Peyer's patch (tissue), 4 donors: ENCODE data around the gene RHBDL3.

Experiments
- CTCF ChIP-seq, 6 experiments: fragments of 450-650 bp in 4 of 6; fragments of 200-600 bp in 2 of 6; sonication (generic) in 1 of 6; IDR thresholded peaks; one replicate each; pipeline ENCODE4 v1.5.1; 2017 to 2019; ENCODE audit warnings: antibody characterized with exemption in 6 of 6, mild to moderate bottlenecking in 3 of 6, moderate library complexity in 1 of 6
- POLR2A ChIP-seq, 2 donors: fragments of 450-650 bp; IDR thresholded peaks; one replicate each; pipeline ENCODE4 v1.5.1; 2017; ENCODE audit warnings: antibody characterized with exemption in 2 of 2, mild to moderate bottlenecking in 2 of 2, moderate library complexity in 2 of 2

GRCh38 chr17:32299580-32300164, 34.0 kb downstream of the RHBDL3 start:
- no peak for TF ChIP-seq CTCF (IDR thresholded peaks at IDR 0.05)
- no peak for TF ChIP-seq POLR2A (IDR thresholded peaks at IDR 0.05)
